SK-N-MC (cell line): Measurements from ENCODE around the gene TRMT10A.

Experiments
- EZH2 ChIP-seq: fragments of 200-600 bp; sonication (generic); IDR thresholded peaks from one replicate; pipeline ENCODE4 v1.6.1; 2017; ENCODE audit warnings: antibody characterized with exemption
- FOXP2 ChIP-seq: optimal IDR thresholded peaks from 2 replicates; pipeline ENCODE3; 2011; ENCODE audit warnings: mild to moderate bottlenecking, moderate library complexity; ENCODE audit not compliant: insufficient read depth; ENCODE audit errors: extremely low read length, control extremely low read depth
- POLR2AphosphoS5 ChIP-seq: IDR thresholded peaks from 2 replicates; pipeline ENCODE4 v1.6.1; 2012; ENCODE audit warnings: mild to moderate bottlenecking, low read depth, low read length, borderline replicate concordance

GRCh38 chr4:99552872-99553271, 11.0 kb downstream of the TRMT10A start:
- TF ChIP-seq FOXP2 (no peak), POLR2AphosphoS5 (no peak), EZH2 (no peak)
